ENCODE data around the gene TANGO2. TPM values are rescaled to one million over a fixed set of nuclear protein-coding genes. Genes with fewer than 3 reads are reported as not detected.

Gene TANGO2
- total and polyA plus RNA-seq, 9 of the 15 experiments (the other 6 are each of a cell fraction or from before 2014, with no cell fraction given): 15.5 to 94.9 (median 70.1) TPM

DNA sequence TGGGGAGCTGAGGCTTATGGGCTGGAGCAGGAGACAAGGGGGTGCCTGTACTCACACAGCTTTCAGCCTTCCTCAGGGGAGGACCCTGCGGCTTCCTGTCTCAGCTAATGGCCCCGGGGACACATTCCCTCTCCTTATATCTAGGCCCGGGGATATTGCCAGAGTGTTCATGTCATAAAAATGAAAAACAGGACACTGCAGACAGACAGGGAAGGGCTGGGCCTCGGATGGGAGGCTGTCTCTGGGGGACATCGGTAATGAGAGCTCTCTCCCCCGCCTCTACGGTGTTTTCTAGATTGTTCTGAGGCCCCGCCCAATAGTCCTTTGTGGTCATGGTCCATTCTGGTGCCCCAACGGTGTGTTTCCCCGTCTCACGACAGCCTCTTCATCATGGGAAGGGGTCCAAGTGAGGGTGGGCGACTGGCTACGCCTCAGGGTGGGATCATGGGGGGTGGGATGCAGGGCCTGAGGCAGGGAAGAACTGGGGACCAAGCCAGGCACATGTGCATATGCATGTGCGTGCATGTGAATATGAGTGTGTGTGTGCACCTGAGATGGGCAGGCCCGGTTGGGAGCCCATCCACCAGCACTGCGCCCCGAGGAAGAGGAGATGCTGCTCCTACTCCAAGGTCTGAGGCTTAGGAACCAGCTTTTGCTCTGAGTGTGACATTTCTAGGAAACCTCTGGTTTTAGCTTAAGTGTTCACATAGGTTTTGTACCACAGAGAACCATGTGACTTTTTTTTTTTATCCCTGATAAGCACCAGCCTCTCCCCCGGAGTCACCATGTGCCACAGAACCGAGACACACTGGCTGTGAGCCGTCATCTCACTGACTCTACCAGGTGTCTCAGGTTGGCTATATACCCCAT is 9.6 kb upstream of the TANGO2 start (continued):
- TF ChIP-seq, protein P1, sequence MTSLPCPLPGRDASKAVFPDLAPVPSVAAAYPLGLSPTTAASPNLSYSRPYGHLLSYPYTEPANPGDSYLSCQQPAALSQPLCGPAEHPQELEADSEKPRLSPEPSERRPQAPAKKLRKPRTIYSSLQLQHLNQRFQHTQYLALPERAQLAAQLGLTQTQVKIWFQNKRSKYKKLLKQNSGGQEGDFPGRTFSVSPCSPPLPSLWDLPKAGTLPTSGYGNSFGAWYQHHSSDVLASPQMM (CRISPR knock-in tag; IDR thresholded peaks at IDR 0.05): no peak
- TF ChIP-seq PTBP1 (IDR thresholded peaks at IDR 0.05; ENCODE audit: low read depth, low read length) (no peak), POLR2AphosphoS2 (IDR thresholded peaks at IDR 0.05; ENCODE audit: low read length) (no peak), HDAC6 (IDR thresholded peaks at IDR 0.05; ENCODE audit: low read depth, low read length) (no peak), KDM1A (IDR thresholded peaks at IDR 0.05) (no peak), ZEB2 (IDR thresholded peaks at IDR 0.05) (no peak), SREBF2 (CRISPR knock-in tag; IDR thresholded peaks at IDR 0.05) (no peak), WHSC1 (IDR thresholded peaks at IDR 0.05; ENCODE audit: low read length) (peak; percentile 19), SMARCA4 (IDR thresholded peaks at IDR 0.05) (no peak), GATAD2B (IDR thresholded peaks at IDR 0.05; ENCODE audit: borderline replicate concordance) (no peak), SAFB (IDR thresholded peaks at IDR 0.05; ENCODE audit: borderline replicate concordance, low read depth, low read length) (no peak)
- TF ChIP-seq, protein P2, sequence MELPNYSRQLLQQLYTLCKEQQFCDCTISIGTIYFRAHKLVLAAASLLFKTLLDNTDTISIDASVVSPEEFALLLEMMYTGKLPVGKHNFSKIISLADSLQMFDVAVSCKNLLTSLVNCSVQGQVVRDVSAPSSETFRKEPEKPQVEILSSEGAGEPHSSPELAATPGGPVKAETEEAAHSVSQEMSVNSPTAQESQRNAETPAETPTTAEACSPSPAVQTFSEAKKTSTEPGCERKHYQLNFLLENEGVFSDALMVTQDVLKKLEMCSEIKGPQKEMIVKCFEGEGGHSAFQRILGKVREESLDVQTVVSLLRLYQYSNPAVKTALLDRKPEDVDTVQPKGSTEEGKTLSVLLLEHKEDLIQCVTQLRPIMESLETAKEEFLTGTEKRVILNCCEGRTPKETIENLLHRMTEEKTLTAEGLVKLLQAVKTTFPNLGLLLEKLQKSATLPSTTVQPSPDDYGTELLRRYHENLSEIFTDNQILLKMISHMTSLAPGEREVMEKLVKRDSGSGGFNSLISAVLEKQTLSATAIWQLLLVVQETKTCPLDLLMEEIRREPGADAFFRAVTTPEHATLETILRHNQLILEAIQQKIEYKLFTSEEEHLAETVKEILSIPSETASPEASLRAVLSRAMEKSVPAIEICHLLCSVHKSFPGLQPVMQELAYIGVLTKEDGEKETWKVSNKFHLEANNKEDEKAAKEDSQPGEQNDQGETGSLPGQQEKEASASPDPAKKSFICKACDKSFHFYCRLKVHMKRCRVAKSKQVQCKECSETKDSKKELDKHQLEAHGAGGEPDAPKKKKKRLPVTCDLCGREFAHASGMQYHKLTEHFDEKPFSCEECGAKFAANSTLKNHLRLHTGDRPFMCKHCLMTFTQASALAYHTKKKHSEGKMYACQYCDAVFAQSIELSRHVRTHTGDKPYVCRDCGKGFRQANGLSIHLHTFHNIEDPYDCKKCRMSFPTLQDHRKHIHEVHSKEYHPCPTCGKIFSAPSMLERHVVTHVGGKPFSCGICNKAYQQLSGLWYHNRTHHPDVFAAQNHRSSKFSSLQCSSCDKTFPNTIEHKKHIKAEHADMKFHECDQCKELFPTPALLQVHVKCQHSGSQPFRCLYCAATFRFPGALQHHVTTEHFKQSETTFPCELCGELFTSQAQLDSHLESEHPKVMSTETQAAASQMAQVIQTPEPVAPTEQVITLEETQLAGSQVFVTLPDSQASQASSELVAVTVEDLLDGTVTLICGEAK (IDR thresholded peaks at IDR 0.05): no peak
- TF ChIP-seq, protein P2 (CRISPR knock-in tag; IDR thresholded peaks at IDR 0.05): no peak
- TF ChIP-seq, protein P3, sequence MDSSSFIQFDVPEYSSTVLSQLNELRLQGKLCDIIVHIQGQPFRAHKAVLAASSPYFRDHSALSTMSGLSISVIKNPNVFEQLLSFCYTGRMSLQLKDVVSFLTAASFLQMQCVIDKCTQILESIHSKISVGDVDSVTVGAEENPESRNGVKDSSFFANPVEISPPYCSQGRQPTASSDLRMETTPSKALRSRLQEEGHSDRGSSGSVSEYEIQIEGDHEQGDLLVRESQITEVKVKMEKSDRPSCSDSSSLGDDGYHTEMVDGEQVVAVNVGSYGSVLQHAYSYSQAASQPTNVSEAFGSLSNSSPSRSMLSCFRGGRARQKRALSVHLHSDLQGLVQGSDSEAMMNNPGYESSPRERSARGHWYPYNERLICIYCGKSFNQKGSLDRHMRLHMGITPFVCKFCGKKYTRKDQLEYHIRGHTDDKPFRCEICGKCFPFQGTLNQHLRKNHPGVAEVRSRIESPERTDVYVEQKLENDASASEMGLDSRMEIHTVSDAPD (CRISPR knock-in tag; IDR thresholded peaks at IDR 0.05): no peak
- TF ChIP-seq, protein P4, sequence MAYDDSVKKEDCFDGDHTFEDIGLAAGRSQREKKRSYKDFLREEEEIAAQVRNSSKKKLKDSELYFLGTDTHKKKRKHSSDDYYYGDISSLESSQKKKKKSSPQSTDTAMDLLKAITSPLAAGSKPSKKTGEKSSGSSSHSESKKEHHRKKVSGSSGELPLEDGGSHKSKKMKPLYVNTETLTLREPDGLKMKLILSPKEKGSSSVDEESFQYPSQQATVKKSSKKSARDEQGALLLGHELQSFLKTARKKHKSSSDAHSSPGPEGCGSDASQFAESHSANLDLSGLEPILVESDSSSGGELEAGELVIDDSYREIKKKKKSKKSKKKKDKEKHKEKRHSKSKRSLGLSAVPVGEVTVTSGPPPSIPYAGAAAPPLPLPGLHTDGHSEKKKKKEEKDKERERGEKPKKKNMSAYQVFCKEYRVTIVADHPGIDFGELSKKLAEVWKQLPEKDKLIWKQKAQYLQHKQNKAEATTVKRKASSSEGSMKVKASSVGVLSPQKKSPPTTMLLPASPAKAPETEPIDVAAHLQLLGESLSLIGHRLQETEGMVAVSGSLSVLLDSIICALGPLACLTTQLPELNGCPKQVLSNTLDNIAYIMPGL (CRISPR knock-in tag; IDR thresholded peaks at IDR 0.05): 0 out of 2 replicates have a peak, but pooled peaks have one; percentile 44

All from K562 (cell line).